IMR-90 (cell line): ENCODE results near the gene NTRK3. TPM values are rescaled to one million over a fixed set of nuclear protein-coding genes. Genes with fewer than 3 reads are reported as not detected.

Experiments
- ATAC-seq: fragments of 200-7000 bp; cut with Tn5 transposase; 2 replicates; pipeline ENCODE4 v1.9.1; 2020; ENCODE audit warnings: low read depth, mild to moderate bottlenecking, moderate library complexity
- BruUV-seq: library from RNA; stranded (reverse); fragments of 400-500 nt; replicated peaks from 2 replicates; lab custom pipeline; 2021; lab: Mats Ljungman, UMichigan
- CTCF ChIA-PET: fragments of 300-600 bp; formaldehyde crosslinking; extraction: SDS; loops from one replicate; lab custom pipeline; 2021; ENCODE audit warnings: antibody characterized with exemption; lab: Yijun Ruan, JAX
- POLR2A ChIA-PET: fragments of 300-600 bp; sonication (Branson Sonifier 250); formaldehyde crosslinking; loops from one replicate; lab custom pipeline; 2022; ENCODE audit warnings: antibody characterized with exemption; ENCODE audit not compliant: unreplicated experiment; lab: Charles Lee
- DNase-seq: peaks from one replicate; pipeline ENCODE4 v3.0.0; 2013
- H2AFZ ChIP-seq: replicated peaks from 2 replicates; pipeline ENCODE3; 2013; ENCODE audit warnings: low read length, mild to moderate bottlenecking; ENCODE audit not compliant: poor library complexity
- H2AK5ac ChIP-seq: 2 replicates; pipeline ENCODE4 v1.6.1; 2013; ENCODE audit warnings: low read depth, low read length, inconsistent platforms
- H2AK9ac ChIP-seq: replicated peaks from 2 replicates; pipeline ENCODE3; 2013; ENCODE audit warnings: mild to moderate bottlenecking, low read depth, low read length, moderate library complexity; ENCODE audit not compliant: poor library complexity
- H2BK120ac ChIP-seq: 2 replicates; pipeline ENCODE4 v1.6.1; 2013; ENCODE audit warnings: low read depth, low read length, inconsistent platforms
- H2BK15ac ChIP-seq: 3 replicates; pipeline ENCODE4 v1.6.1; 2013; ENCODE audit warnings: low read depth, low read length, inconsistent platforms
- H2BK20ac ChIP-seq: 2 replicates; pipeline ENCODE4 v1.6.1; 2013; ENCODE audit warnings: low read depth, mild to moderate bottlenecking, inconsistent platforms, low read length, moderate library complexity
- H2BK5ac ChIP-seq: 2 replicates; pipeline ENCODE4 v1.6.1; 2013; ENCODE audit warnings: mild to moderate bottlenecking, low read depth, low read length, inconsistent platforms; ENCODE audit not compliant: poor library complexity, severe bottlenecking
- H3K14ac ChIP-seq: replicated peaks from 2 replicates; pipeline ENCODE4 v1.6.1; 2013; ENCODE audit warnings: low read depth, low read length, inconsistent platforms
- H3K18ac ChIP-seq: 2 replicates; pipeline ENCODE4 v1.6.1; 2013; ENCODE audit warnings: low read depth, low read length, control low read depth
- H3K23ac ChIP-seq: 2 replicates; pipeline ENCODE4 v1.6.1; 2013; ENCODE audit warnings: low read depth, low read length, inconsistent platforms
- H3K27ac ChIP-seq: 2 replicates; pipeline ENCODE4 v1.5.1; 2013; ENCODE audit warnings: mild to moderate bottlenecking, control low read depth, low read length; ENCODE audit not compliant: insufficient read depth
- H3K27me3 ChIP-seq: 2 replicates; pipeline ENCODE4 v1.6.1; 2013; ENCODE audit warnings: low read length; ENCODE audit not compliant: control insufficient read depth, insufficient read depth
- H3K36me3 ChIP-seq: 2 replicates; pipeline ENCODE4 v1.6.1; 2013; ENCODE audit warnings: low read length, mixed read lengths; ENCODE audit not compliant: control insufficient read depth, insufficient read depth
- H3K4ac ChIP-seq: 2 replicates; pipeline ENCODE4 v1.6.1; 2013; ENCODE audit warnings: low read depth, low read length, inconsistent platforms
- H3K4me1 ChIP-seq: 2 replicates; pipeline ENCODE4 v1.6.1; 2013; ENCODE audit warnings: low read length, mixed read lengths; ENCODE audit not compliant: control insufficient read depth, insufficient read depth
- H3K4me2 ChIP-seq: 2 replicates; pipeline ENCODE4 v1.6.1; 2013; ENCODE audit warnings: low read depth, mild to moderate bottlenecking, control low read depth, low read length, moderate library complexity
- H3K4me3 ChIP-seq: 2 replicates; pipeline ENCODE4 v1.5.1; 2013; ENCODE audit warnings: low read depth, mild to moderate bottlenecking, control low read depth, low read length, moderate library complexity; ENCODE audit not compliant: insufficient read depth
- H3K56ac ChIP-seq: 2 replicates; pipeline ENCODE4 v1.6.1; 2013; ENCODE audit warnings: low read length, inconsistent platforms; ENCODE audit not compliant: insufficient read depth; ENCODE audit errors: extremely low read depth
- H3K79me1 ChIP-seq, 2 experiments: 2 replicates each; pipeline ENCODE4 v1.6.1; 2013; ENCODE audit warnings: low read length in 2 of 2, inconsistent platforms in 1 of 2, low read depth in 1 of 2
- H3K9ac ChIP-seq: 2 replicates; pipeline ENCODE4 v1.6.1; 2013; ENCODE audit warnings: low read depth, low read length, control low read depth
- H3K9me1 ChIP-seq: 2 replicates; pipeline ENCODE4 v1.6.1; 2013; ENCODE audit warnings: low read length, inconsistent platforms; ENCODE audit not compliant: insufficient read depth
- H3K9me3 ChIP-seq: 2 replicates; pipeline ENCODE4 v1.6.1; 2013; ENCODE audit warnings: low read length; ENCODE audit not compliant: control insufficient read depth, insufficient read depth
- H4K20me1 ChIP-seq: 2 replicates; pipeline ENCODE4 v1.6.1; 2013; ENCODE audit warnings: low read length, inconsistent platforms; ENCODE audit not compliant: insufficient read depth
- H4K5ac ChIP-seq: 2 replicates; pipeline ENCODE4 v1.6.1; 2013; ENCODE audit warnings: mild to moderate bottlenecking, low read depth, low read length, control low read depth
- H4K8ac ChIP-seq, 2 experiments: 2 replicates each; pipeline ENCODE4 v1.6.1; 2013; ENCODE audit warnings: low read depth in 2 of 2, low read length in 2 of 2, control low read depth in 1 of 2, inconsistent platforms in 1 of 2
- H4K91ac ChIP-seq: 2 replicates; pipeline ENCODE4 v1.6.1; 2013; ENCODE audit warnings: low read depth, low read length, inconsistent platforms; ENCODE audit not compliant: insufficient read depth
- FOS ChIP-seq: fragments of 150-350 bp; IDR thresholded peaks from 2 replicates; pipeline ENCODE4 v1.6.1; 2016; ENCODE audit warnings: low read depth, low read length
- MXI1 ChIP-seq: IDR thresholded peaks from 2 replicates; pipeline ENCODE4 v1.6.1; 2012; ENCODE audit warnings: low read depth, mild to moderate bottlenecking, low read length, moderate library complexity, borderline replicate concordance
- NFE2L2 ChIP-seq: fragments of 150-350 bp; IDR thresholded peaks from 2 replicates; pipeline ENCODE4 v1.6.1; 2016; ENCODE audit warnings: low read depth, mild to moderate bottlenecking, low read length
- RAD21 ChIP-seq: IDR thresholded peaks from 2 replicates; pipeline ENCODE4 v1.6.1; 2012; ENCODE audit warnings: low read length, improper control_type of control experiment
- RCOR1 ChIP-seq: IDR thresholded peaks from 2 replicates; pipeline ENCODE4 v1.6.1; 2012; ENCODE audit warnings: mild to moderate bottlenecking, low read length, improper control_type of control experiment; ENCODE audit not compliant: insufficient replicate concordance
- SMC3 ChIP-seq: fragments of 150-350 bp; IDR thresholded peaks from 2 replicates; pipeline ENCODE4 v1.6.1; 2016; ENCODE audit warnings: low read depth, mild to moderate bottlenecking, antibody characterized with exemption, low read length, moderate library complexity
- WGBS, 2 experiments: methylation state at CpG; one replicate each; pipeline versions ENCODE4 v1.1.5 to v1.1.7; 2013; ENCODE audit warnings: missing lambda C conversion rate in 2 of 2; ENCODE audit not compliant: insufficient read length in 1 of 2; ENCODE audit errors: extremely low coverage in 2 of 2; 5-methylcytosine and 5-hydroxymethylcytosine counted together
- dilution Hi-C: fragments of 300-500 bp; cut with HindIII; formaldehyde crosslinking; loops from one replicate; pipeline ENCODE4 v1.14.3; 2018; ENCODE audit warnings: low sequenced_read_pairs; ENCODE audit not compliant: unreplicated experiment
- in situ Hi-C: fragments of 300-500 bp; cut with MboI; formaldehyde crosslinking; loops from 3 replicates; pipeline ENCODE4 v1.14.3; 2019; ENCODE audit warnings: low sequenced_read_pairs, inconsistent platforms, mixed read lengths
- intact Hi-C: fragments of 100-400 bp; cut with micrococcal nuclease; formaldehyde crosslinking; loops from 2 replicates; pipeline ENCODE4 v1.10.0; 2022
- polyA plus RNA-seq, 3 experiments: library from polyadenylated mRNA; depleted of rRNA; stranded (reverse); fragments of >200 nt; gene quantifications; 2 replicates each; pipeline ENCODE4 v1.2.3, GENCODE V29; 2012; ENCODE audit warnings: low replicate concordance in 1 of 3
- total RNA-seq: library from RNA; depleted of rRNA; stranded (reverse); fragments of >200 nt; gene quantifications from 2 replicates; pipeline ENCODE4 v1.2.3, GENCODE V29; 2012
- TF ChIP-seq, protein P1 (sequence below): conservative IDR thresholded peaks from 2 replicates; pipeline ENCODE4 v1.5.1; 2012; ENCODE audit warnings: mild to moderate bottlenecking, low read depth, low read length, improper control_type of control experiment

Gene NTRK3
- total and polyA plus RNA-seq, 2 of the 4 experiments (the other 2 are of a cell fraction) = under 0.01 to 0.15 TPM

- Histone ChIP-seq H2AK5ac (no peak overlapping the region), H2BK5ac (no peak overlapping the region), H3K4me1 (no peaks in the 10 kb centered on the region), H3K4ac (no peak overlapping the region), H3K9ac (no peak overlapping the region), H4K91ac (no peak overlapping the region), H2AFZ (no peak overlapping the region), H3K18ac (no peak overlapping the region), H2AK9ac (no peak overlapping the region), H3K4me2 (no peak overlapping the region), H4K8ac (no peak overlapping the region), H4K20me1 (no peaks in the 10 kb centered on the region), H3K14ac (no peak overlapping the region), H2BK120ac (no peak overlapping the region), H2BK20ac (no peak overlapping the region), H3K36me3 (no peaks in the 10 kb centered on the region), H3K27me3 (no peaks in the 10 kb centered on the region), H3K9me3 (peaks cover 20% of the 10 kb centered on the region), H3K56ac (no peak overlapping the region), H2BK15ac (no peak overlapping the region), H3K4me3 (no peak overlapping the region), H3K27ac (no peak overlapping the region), H3K79me1 (no peaks in the 10 kb centered on the region), H3K23ac (no peak overlapping the region), H3K9me1 (no peaks in the 10 kb centered on the region), H4K5ac (no peak overlapping the region)
- DNase-seq (no peak), ATAC-seq (no peak)
- no TSS peak for BruUV-seq
- in situ Hi-C loops = no loop called here
- POLR2A ChIA-PET = no interaction called here
- 22% methylated on average over 2 of the region's 5 CpGs; no CpG with 5 or more reads in 1 of the 2 experiments for WGBS, 2 experiments
- TF ChIP-seq RCOR1 (no peak), NFE2L2 (no peak), RAD21 (no peak), MXI1 (no peak), FOS (no peak), SMC3 (no peak)
- TF ChIP-seq, protein P1, sequence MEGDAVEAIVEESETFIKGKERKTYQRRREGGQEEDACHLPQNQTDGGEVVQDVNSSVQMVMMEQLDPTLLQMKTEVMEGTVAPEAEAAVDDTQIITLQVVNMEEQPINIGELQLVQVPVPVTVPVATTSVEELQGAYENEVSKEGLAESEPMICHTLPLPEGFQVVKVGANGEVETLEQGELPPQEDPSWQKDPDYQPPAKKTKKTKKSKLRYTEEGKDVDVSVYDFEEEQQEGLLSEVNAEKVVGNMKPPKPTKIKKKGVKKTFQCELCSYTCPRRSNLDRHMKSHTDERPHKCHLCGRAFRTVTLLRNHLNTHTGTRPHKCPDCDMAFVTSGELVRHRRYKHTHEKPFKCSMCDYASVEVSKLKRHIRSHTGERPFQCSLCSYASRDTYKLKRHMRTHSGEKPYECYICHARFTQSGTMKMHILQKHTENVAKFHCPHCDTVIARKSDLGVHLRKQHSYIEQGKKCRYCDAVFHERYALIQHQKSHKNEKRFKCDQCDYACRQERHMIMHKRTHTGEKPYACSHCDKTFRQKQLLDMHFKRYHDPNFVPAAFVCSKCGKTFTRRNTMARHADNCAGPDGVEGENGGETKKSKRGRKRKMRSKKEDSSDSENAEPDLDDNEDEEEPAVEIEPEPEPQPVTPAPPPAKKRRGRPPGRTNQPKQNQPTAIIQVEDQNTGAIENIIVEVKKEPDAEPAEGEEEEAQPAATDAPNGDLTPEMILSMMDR = no peak
- CTCF ChIA-PET = no interaction called here
- intact Hi-C loops = no loop called here
- dilution Hi-C loops = no loop called here
Measured at GRCh38 chr15:88209111-88209510, 47.4 kb downstream of the NTRK3 start.
